Gastrocnemius medialis (tissue), 4 donors: ENCODE results near the gene IL17C.

ENCODE experiments used
- POLR2A ChIP-seq, 2 donors: fragments of 450-650 bp; IDR thresholded peaks; one replicate each; pipeline ENCODE4 v1.6.1; 2017; ENCODE audit warnings: antibody characterized with exemption in 2 of 2, mild to moderate bottlenecking in 2 of 2, moderate library complexity in 2 of 2
- TF ChIP-seq, protein P1 (sequence below), 5 experiments: fragments of 450-650 bp in 3 of 5; fragments of 200-600 bp in 2 of 5; sonication (generic) in 2 of 5; IDR thresholded peaks in 4 of 5; conservative IDR thresholded peaks in 1 of 5; 1 replicate in 4 of 5; 2 replicates in 1 of 5; pipeline ENCODE4 v1.5.1; 2016 to 2019; ENCODE audit warnings: antibody characterized with exemption in 5 of 5, mild to moderate bottlenecking in 3 of 5, moderate library complexity in 3 of 5

DNA sequence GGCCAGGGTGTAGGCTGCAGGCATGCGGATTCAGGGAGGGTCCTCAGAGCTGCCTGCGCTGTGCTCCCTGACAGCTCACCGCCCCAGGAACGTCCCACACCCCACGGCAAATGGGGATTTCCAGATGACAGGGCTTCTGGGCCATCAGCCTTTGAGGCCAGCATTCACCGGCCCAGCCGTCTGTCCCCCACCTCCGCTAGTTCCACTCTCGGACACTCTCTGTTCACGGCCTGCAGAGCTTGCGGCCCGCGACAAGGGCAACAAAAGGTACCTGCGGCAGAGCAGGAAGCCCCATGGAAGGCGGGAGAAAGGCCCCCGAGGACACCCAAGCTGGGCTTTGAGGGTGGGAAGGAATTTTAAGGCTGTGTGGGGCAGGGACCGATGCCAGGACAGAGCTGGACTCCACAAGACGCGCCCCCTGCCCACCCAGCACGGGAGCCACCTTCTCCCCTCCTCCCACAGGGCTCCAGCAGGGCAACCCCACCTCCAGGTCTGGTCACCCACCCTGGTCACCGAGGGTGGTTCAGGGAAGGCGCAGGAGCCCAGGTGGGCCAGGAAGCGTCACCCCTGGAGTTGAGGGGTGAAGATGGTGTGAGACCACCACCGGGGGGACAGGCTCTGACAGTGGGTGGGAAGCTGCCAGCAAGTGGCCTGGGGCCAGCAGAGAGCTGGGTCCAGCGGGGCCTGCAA, 18.1 kb downstream of the IL17C start:
- TF ChIP-seq, protein P1, sequence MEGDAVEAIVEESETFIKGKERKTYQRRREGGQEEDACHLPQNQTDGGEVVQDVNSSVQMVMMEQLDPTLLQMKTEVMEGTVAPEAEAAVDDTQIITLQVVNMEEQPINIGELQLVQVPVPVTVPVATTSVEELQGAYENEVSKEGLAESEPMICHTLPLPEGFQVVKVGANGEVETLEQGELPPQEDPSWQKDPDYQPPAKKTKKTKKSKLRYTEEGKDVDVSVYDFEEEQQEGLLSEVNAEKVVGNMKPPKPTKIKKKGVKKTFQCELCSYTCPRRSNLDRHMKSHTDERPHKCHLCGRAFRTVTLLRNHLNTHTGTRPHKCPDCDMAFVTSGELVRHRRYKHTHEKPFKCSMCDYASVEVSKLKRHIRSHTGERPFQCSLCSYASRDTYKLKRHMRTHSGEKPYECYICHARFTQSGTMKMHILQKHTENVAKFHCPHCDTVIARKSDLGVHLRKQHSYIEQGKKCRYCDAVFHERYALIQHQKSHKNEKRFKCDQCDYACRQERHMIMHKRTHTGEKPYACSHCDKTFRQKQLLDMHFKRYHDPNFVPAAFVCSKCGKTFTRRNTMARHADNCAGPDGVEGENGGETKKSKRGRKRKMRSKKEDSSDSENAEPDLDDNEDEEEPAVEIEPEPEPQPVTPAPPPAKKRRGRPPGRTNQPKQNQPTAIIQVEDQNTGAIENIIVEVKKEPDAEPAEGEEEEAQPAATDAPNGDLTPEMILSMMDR (IDR thresholded peaks at IDR 0.05 in 4 of 5, conservative IDR thresholded peaks at IDR 0.05 in 1 of 5): no peak
- TF ChIP-seq POLR2A (IDR thresholded peaks at IDR 0.05): no peak
